GM12878 (cell line): ENCODE results near the gene GPR17. TPM values are rescaled to one million over a fixed set of nuclear protein-coding genes. Genes with fewer than 3 reads are reported as not detected.

Source experiments
- ATAC-seq: fragments of 200-7000 bp; cut with Tn5 transposase; 3 replicates; pipeline ENCODE4 v1.9.1; 2020; ENCODE audit warnings: mild to moderate bottlenecking, moderate library complexity
- BruUV-seq: library from RNA; stranded (reverse); fragments of 400-500 nt; replicated peaks from 2 replicates; lab custom pipeline; 2021; lab: Mats Ljungman, UMichigan
- CTCF ChIA-PET: fragments of 300-600 bp; sonication (Branson Sonifier 250); formaldehyde crosslinking; extraction: SDS; loops from one replicate; lab custom pipeline; 2021; ENCODE audit warnings: inconsistent platforms; lab: Yijun Ruan, JAX
- POLR2A ChIA-PET: fragments of 350-600 bp; formaldehyde crosslinking; extraction: SDS; loops from one replicate; lab custom pipeline; 2021; ENCODE audit warnings: inconsistent platforms; lab: Charles Lee
- RAD21 ChIA-PET: fragments of 300-600 bp; sonication (Branson Sonifier 250); formaldehyde crosslinking; loops from one replicate; lab custom pipeline; 2023; ENCODE audit warnings: antibody characterized with exemption; ENCODE audit not compliant: unreplicated experiment; lab: Charles Lee
- SMC1A ChIA-PET: fragments of 300-600 bp; sonication (Branson Sonifier 250); formaldehyde crosslinking; loops from one replicate; lab custom pipeline; 2023; ENCODE audit not compliant: unreplicated experiment, uncharacterized antibody; lab: Charles Lee
- DNase-seq: peaks from one replicate; pipeline ENCODE4 v3.0.0-alpha.2; 2011; ENCODE audit warnings: low read depth, low spot score
- FAIRE-seq: peaks from 3 replicates; lab custom pipeline; 2011; peaks lifted over from hg19 to GRCh38; lab: Jason Lieb, UNC
- H2AFZ ChIP-seq: 2 replicates; pipeline ENCODE4 v1.6.0; 2011; ENCODE audit warnings: low read depth, low read length, control low read depth; ENCODE audit not compliant: control insufficient read depth
- H3K27ac ChIP-seq: 2 replicates; pipeline ENCODE4 v1.5.1; 2011; ENCODE audit warnings: control low read depth; ENCODE audit not compliant: control insufficient read depth, insufficient read depth
- H3K27me3 ChIP-seq, 2 experiments: replicated peaks in 1 of 2; 2 replicates each; pipeline versions ENCODE4 v1.6.0 to v1.6.1; 2011; ENCODE audit warnings: low read length in 1 of 2; ENCODE audit not compliant: control insufficient read depth in 2 of 2, insufficient read depth in 2 of 2
- H3K36me3 ChIP-seq, 2 experiments: 2 replicates each; pipeline ENCODE4 v1.5.1; 2011; ENCODE audit warnings: low read length in 1 of 2; ENCODE audit not compliant: control insufficient read depth in 2 of 2, insufficient read depth in 2 of 2
- H3K4me1 ChIP-seq: 2 replicates; pipeline ENCODE4 v1.6.1; 2011; ENCODE audit warnings: mild to moderate bottlenecking, low read length, moderate library complexity, mixed read lengths; ENCODE audit not compliant: control insufficient read depth, insufficient read depth
- H3K4me2 ChIP-seq: 2 replicates; pipeline ENCODE4 v1.6.0; 2011; ENCODE audit warnings: control low read depth; ENCODE audit not compliant: control insufficient read depth, insufficient read depth
- H3K4me3 ChIP-seq: fragments of 200-600 bp; sonication (generic); 2 replicates; pipeline ENCODE4 v1.5.1; 2016
- H3K79me2 ChIP-seq: 2 replicates; pipeline ENCODE4 v1.6.0; 2011; ENCODE audit warnings: low read length; ENCODE audit not compliant: control insufficient read depth, insufficient read depth
- H3K9ac ChIP-seq: 2 replicates; pipeline ENCODE4 v1.8.0; 2011; ENCODE audit warnings: low read length, control low read depth, mixed read lengths; ENCODE audit not compliant: control insufficient read depth, insufficient read depth
- H3K9me3 ChIP-seq: replicated peaks from 3 replicates; pipeline ENCODE4 v1.5.1; 2011; ENCODE audit warnings: mild to moderate bottlenecking, low read length; ENCODE audit not compliant: control insufficient read depth, insufficient read depth
- H4K20me1 ChIP-seq: 2 replicates; pipeline ENCODE4 v1.6.0; 2011; ENCODE audit not compliant: control insufficient read depth, insufficient read depth
- BCL3 ChIP-seq: IDR thresholded peaks from 2 replicates; pipeline ENCODE4 v1.6.1; 2011; ENCODE audit warnings: borderline replicate concordance, low read depth, mild to moderate bottlenecking, moderate library complexity, low read length; ENCODE audit not compliant: insufficient read depth, poor library complexity, severe bottlenecking
- ESRRA ChIP-seq: IDR thresholded peaks from 2 replicates; pipeline ENCODE4 v1.6.1; 2012; ENCODE audit warnings: mild to moderate bottlenecking, low read length, improper control_type of control experiment
- IRF5 ChIP-seq: fragments of 450-650 bp; IDR thresholded peaks from 2 replicates; pipeline ENCODE4 v1.6.1; 2017; ENCODE audit warnings: borderline replicate concordance
- WGBS: methylation state at CpG from one replicate; pipeline ENCODE4 v1.1.6; 2016; ENCODE audit warnings: low lambda C conversion rate; ENCODE audit not compliant: insufficient replicate concordance, insufficient coverage; ENCODE audit errors: missing lambda C conversion rate; 5-methylcytosine and 5-hydroxymethylcytosine counted together
- in situ Hi-C: fragments of 300-500 bp; cut with MboI; formaldehyde crosslinking; loops from 9 replicates; pipeline ENCODE4 v1.14.3; 2018; ENCODE audit warnings: mixed read lengths
- intact Hi-C: fragments of 100-400 bp; cut with micrococcal nuclease; formaldehyde crosslinking; loops from one replicate; pipeline ENCODE4 v1.14.2; 2022; ENCODE audit not compliant: unreplicated experiment
- polyA plus RNA-seq, 11 experiments: library from polyadenylated mRNA; depleted of rRNA in 4 of 11; unstranded in 6 of 11; stranded (reverse) in 5 of 11; fragments of >200 nt; fragmentation: Nextera tagmentation in 4 of 11; fragmentation: Illumina TruSeq in 1 of 11; extraction: Ambion mirVana in 4 of 11; extraction: Trizol in 1 of 11; gene quantifications; 1 replicate in 1 of 11; 2 replicates in 10 of 11; pipeline versions ENCODE4 v1.2.1 to v1.2.3, GENCODE V29; 2011 to 2016; ENCODE audit warnings: inconsistent platforms in 2 of 11, missing spikeins in 2 of 11, low read depth in 1 of 11
- total RNA-seq, 4 experiments: library from RNA; depleted of rRNA in 3 of 4; stranded (reverse); fragments of >200 nt in 3 of 4; fragmentation: Illumina TruSeq in 1 of 4; extraction: Trizol in 1 of 4; gene quantifications; 2 replicates each; pipeline versions ENCODE4 v1.2.1 to v1.2.3, GENCODE V29; 2013 to 2021

The GPR17 gene
- total and polyA plus RNA-seq, 10 of the 15 experiments (the other 5 are each of a cell fraction or from before 2014, with no cell fraction given) = not detected

- no peak for TF ChIP-seq IRF5
Measured at GRCh38 chr2:127661072-127661649, 15.2 kb downstream of the GPR17 start (continued).

- Histone ChIP-seq H3K27me3 (peaks cover 7 to 8% of the 10 kb centered on the region in 2 experiments), H3K27ac (no peak overlapping the region), H3K9me3 (no peaks in the 10 kb centered on the region), H3K4me1 (no peaks in the 10 kb centered on the region), H4K20me1 (no peaks in the 10 kb centered on the region), H3K79me2 (no peaks in the 10 kb centered on the region), H2AFZ (no peak overlapping the region), H3K36me3 (no peaks in the 10 kb centered on the region), H3K9ac (no peak overlapping the region), H3K4me3 (no peak overlapping the region), H3K4me2 (no peak overlapping the region)
- TF ChIP-seq ESRRA (no peak), BCL3 (peak; percentile 32)
- CTCF ChIA-PET = no interaction called here
- SMC1A ChIA-PET = interaction anchor here (0.9 kb wide), 1 partner anchor 106 kb away, joined by 3 read pairs; no protein-coding TSS in a partner anchor
- no peak for FAIRE-seq
- BruUV-seq = no TSS peak
- ATAC-seq = no peak
- POLR2A ChIA-PET = no interaction called here
- RAD21 ChIA-PET = no interaction called here
- intact Hi-C loops (no loop called here), in situ Hi-C loops (no loop called here)
- no peak for DNase-seq
- 3% methylated on average over 9 of the region's 9 CpGs for WGBS
Measured at GRCh38 chr2:127661949-127662510, 16.1 kb downstream of the GPR17 start.
